ENCODE results near the gene KCNMB4. TPM values are rescaled to one million over a fixed set of nuclear protein-coding genes. Genes with fewer than 3 reads are reported as not detected.

KCNMB4 gene
- total RNA-seq, 1 experiment from 2014 or later = 4.1 TPM

DNA sequence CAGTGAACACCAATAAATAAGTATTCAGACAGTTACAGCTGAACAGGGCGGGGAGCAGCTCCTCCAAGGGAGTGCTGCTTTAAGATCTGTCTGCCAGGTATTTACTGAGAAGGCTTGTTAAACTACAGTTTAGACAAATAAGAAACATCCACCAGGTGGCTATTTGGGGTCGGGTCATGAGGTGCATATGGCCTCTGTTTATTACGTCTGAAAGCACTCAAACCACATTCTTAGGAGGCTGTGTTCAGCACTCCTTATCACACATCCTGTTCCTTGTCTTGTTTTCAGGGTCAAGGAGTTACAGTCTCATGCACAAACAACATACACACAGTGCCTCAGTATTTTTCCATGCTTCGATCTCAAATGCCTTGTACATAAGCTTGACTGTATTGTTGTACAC is 78.8 kb downstream of the KCNMB4 start:
- Histone ChIP-seq H3K9me3 (replicated peaks) (peaks cover 4% of the 10 kb centered on the region; the same call in 1 of the 2 replicates), H3K27ac (no peak overlapping the region), H3K4me3 (no peak overlapping the region), H3K36me3 (no peaks in the 10 kb centered on the region), H3K27me3 (no peaks in the 10 kb centered on the region), H3K4me1 (no peaks in the 10 kb centered on the region; the same call in 1 of the 2 replicates)
- DNase-seq = no peak

- Histone ChIP-seq H3K4me1 (no peaks in the 10 kb centered on the region; the same call in 1 of the 2 replicates), H3K27me3 (no peaks in the 10 kb centered on the region), H3K9me3 (replicated peaks) (peaks cover 6% of the 10 kb centered on the region; the same call in 1 of the 2 replicates), H3K4me3 (no peak overlapping the region), H3K36me3 (no peaks in the 10 kb centered on the region), H3K27ac (no peak overlapping the region)
- peak; percentile 40 to 42 for DNase-seq
These were observed 82.3 kb downstream of the KCNMB4 start for GRCh38 chr12:70448371-70448770.

GRCh38 chr12:70449074-70449752 is 83.1 kb downstream of the KCNMB4 start:
- Histone ChIP-seq H3K4me1 (no peaks in the 10 kb centered on the region; the same call in 1 of the 2 replicates), H3K9me3 (replicated peaks) (peaks cover 6% of the 10 kb centered on the region; the same call in 1 of the 2 replicates), H3K36me3 (no peaks in the 10 kb centered on the region), H3K27ac (no peak overlapping the region), H3K27me3 (no peaks in the 10 kb centered on the region), H3K4me3 (no peak overlapping the region)
- no peak for DNase-seq

DNA sequence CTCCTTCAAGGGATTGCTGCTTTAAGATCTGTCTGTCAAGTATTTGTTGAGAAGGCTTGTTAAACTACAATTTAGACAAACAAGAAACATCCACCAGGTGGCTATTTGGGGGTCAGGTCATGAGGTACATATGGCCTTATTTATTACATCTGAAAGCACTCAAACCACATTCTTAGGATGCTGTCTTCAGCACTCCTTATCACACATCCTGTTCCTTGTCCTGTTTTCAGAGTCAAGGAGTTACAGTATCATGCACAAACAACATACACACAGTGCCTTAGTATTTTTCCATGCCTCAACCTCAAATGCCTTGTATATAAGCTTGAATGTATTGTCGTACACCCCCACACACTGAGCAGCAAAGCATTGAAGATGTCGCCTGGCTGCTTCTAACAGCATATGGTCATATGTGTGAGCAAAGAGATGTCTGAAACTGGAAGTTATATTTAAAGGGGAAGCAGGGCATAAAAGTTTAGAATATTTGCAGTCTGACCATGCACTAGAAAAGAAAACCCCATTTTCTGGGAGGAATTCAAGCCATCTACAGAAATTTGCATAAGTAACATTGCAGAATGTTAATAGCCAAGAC is 83.8 kb downstream of the KCNMB4 start:
- peaks cover 6% of the 10 kb centered on the region; the same call in 1 of the 2 replicates for H3K9me3 ChIP-seq (replicated peaks)
- H3K36me3 ChIP-seq = no peaks in the 10 kb centered on the region
- H3K27ac ChIP-seq = no peak overlapping the region
- H3K27me3 ChIP-seq = no peaks in the 10 kb centered on the region
- no peak overlapping the region for H3K4me3 ChIP-seq
- H3K4me1 ChIP-seq = no peaks in the 10 kb centered on the region; the same call in 1 of the 2 replicates
- DNase-seq = no peak

GRCh38 chr12:70451528-70451927 is 85.4 kb downstream of the KCNMB4 start:
- no peak for DNase-seq
- Histone ChIP-seq H3K36me3 (no peaks in the 10 kb centered on the region), H3K27me3 (no peaks in the 10 kb centered on the region), H3K9me3 (replicated peaks) (peaks cover 6% of the 10 kb centered on the region; the same call in 1 of the 2 replicates), H3K4me1 (no peaks in the 10 kb centered on the region; the same call in 1 of the 2 replicates), H3K4me3 (no peak overlapping the region), H3K27ac (no peak overlapping the region)

GRCh38 chr12:70456953-70457352 is 90.9 kb downstream of the KCNMB4 start:
- no peak for DNase-seq
- Histone ChIP-seq H3K9me3 (replicated peaks) (no peaks in the 10 kb centered on the region), H3K4me1 (no peaks in the 10 kb centered on the region), H3K4me3 (no peak overlapping the region), H3K27me3 (no peaks in the 10 kb centered on the region), H3K27ac (no peak overlapping the region), H3K36me3 (no peaks in the 10 kb centered on the region)

- H3K27ac ChIP-seq = no peak overlapping the region
- H3K36me3 ChIP-seq = no peaks in the 10 kb centered on the region
- no peaks in the 10 kb centered on the region for H3K4me1 ChIP-seq
- no peaks in the 10 kb centered on the region for H3K9me3 ChIP-seq (replicated peaks)
- no peak overlapping the region for H3K4me3 ChIP-seq
- DNase-seq = no peak
- H3K27me3 ChIP-seq = no peaks in the 10 kb centered on the region
These were observed 93.7 kb downstream of the KCNMB4 start for GRCh38 chr12:70459786-70460185.

DNA sequence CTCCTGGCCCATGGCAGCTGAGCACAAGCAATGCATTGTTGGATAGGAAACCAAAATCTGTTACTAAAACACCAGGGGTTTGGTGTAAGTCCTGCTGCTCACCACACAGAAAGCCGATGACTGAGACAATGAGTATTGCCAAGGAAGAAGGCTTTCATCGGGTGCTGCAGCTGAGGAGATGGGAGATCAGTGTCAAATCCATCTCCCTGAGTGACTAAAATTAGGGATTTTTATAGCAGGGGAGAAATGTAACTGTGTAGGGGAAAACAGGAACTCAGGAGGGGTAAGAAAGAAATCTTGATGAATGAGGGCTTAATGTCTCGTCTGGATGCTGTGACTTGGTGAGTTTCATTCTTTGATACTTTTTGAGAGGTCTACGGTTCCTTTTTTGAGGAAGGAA is 97.9 kb downstream of the KCNMB4 start:
- no peak for DNase-seq

DNA sequence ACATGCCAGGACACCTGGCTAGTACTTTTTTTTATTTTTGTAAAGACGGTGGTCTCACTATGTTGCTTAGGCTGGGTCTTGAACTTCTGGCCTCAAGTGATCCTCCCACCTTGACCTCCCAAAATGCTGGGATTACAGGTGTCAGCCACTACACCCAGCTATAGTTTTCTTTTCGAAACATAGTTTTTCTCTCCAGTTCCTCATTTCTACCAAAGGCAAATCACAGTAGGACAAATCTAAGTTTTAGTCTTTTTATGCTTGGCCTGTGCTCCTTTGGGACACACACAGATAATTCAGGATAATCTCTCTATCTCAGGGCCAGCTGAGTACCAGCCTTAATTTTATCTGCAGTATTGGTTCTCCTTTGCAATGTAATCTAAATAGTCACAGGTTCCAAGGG is 100.7 kb downstream of the KCNMB4 start:
- no peaks in the 10 kb centered on the region for H3K4me1 ChIP-seq
- no peak for DNase-seq
- H3K4me3 ChIP-seq = no peak overlapping the region
- no peaks in the 10 kb centered on the region for H3K36me3 ChIP-seq
- H3K27me3 ChIP-seq = no peaks in the 10 kb centered on the region
- H3K9me3 ChIP-seq (replicated peaks) = no peaks in the 10 kb centered on the region
- H3K27ac ChIP-seq = no peak overlapping the region

More for the DNA sequence above, 97.9 kb downstream of the KCNMB4 start:
- no peaks in the 10 kb centered on the region for H3K36me3 ChIP-seq
- no peaks in the 10 kb centered on the region for H3K9me3 ChIP-seq (replicated peaks)
- no peaks in the 10 kb centered on the region for H3K27me3 ChIP-seq
- H3K4me1 ChIP-seq = no peaks in the 10 kb centered on the region
- no peak overlapping the region for H3K4me3 ChIP-seq
- no peak overlapping the region for H3K27ac ChIP-seq

GRCh38 chr12:70467476-70467875 is 101.4 kb downstream of the KCNMB4 start:
- no peak for DNase-seq
- no peaks in the 10 kb centered on the region for H3K36me3 ChIP-seq
- peak overlapping the region; percentile 60 for H3K4me3 ChIP-seq
- H3K4me1 ChIP-seq = no peaks in the 10 kb centered on the region
- no peaks in the 10 kb centered on the region for H3K9me3 ChIP-seq (replicated peaks)
- no peak overlapping the region for H3K27ac ChIP-seq
- no peaks in the 10 kb centered on the region for H3K27me3 ChIP-seq

- DNase-seq = peak; percentile 55 to 57
- Histone ChIP-seq H3K27me3 (no peaks in the 10 kb centered on the region), H3K36me3 (no peaks in the 10 kb centered on the region), H3K4me3 (peak overlapping the region; percentile 60), H3K9me3 (replicated peaks) (no peaks in the 10 kb centered on the region), H3K27ac (peak overlapping the region; percentile 53), H3K4me1 (no peaks in the 10 kb centered on the region)
These were observed 102.0 kb downstream of the KCNMB4 start for GRCh38 chr12:70467918-70468733.

DNA sequence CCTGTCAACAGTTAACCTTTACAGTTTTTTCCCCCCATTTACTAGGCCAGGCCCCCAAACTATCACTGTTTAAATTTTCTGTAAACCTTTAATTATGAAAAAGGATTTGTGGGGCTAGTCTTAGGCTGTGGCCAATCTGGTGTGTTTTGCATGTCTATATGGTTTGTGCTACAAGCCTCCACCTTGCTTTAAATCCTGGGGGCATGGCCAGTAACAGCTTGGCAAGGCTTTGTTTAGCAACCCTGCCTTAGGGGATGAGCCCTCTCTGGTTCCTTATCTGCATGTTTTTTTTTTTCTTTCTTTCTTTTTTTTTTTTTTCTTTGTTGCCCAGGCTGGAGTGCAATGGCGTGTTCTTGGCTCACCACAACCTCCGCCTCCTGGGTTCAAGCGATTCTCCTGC is 102.7 kb downstream of the KCNMB4 start:
- Histone ChIP-seq H3K9me3 (replicated peaks) (no peaks in the 10 kb centered on the region), H3K36me3 (no peaks in the 10 kb centered on the region), H3K27me3 (no peaks in the 10 kb centered on the region), H3K4me3 (peak overlapping the region; percentile 60), H3K27ac (no peak overlapping the region; the same call in 1 of the 2 replicates), H3K4me1 (no peaks in the 10 kb centered on the region)
- DNase-seq = no peak

DNA sequence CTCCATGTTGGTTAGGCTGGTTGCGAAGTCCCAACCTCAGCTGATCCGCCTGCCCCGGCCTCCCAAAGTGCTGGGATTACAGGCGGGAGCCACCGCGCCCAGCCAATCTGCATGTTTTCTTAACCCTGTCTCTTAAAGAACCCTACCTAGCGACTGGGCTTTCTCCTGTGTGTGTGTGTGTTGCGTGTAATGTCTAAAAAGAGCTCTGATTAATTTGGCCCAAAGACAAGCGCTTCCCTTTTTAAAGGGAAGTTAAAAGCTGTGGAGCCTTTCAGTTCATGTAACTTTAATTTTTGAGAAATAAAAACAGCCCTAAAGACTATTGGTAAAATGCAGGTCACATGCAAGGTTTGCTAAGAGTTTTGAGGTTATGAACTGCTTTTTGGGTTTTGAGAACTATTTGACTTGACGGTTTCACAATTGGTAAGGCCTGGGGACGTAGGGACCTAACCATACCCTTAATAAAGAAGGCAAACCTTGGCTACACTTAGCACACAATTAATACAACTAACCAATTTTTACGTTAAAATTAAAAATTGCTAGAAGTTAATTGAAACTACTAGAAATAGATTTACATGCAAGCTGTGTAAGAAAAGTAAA is 103.2 kb downstream of the KCNMB4 start:
- Histone ChIP-seq H3K4me1 (no peaks in the 10 kb centered on the region), H3K27me3 (no peaks in the 10 kb centered on the region), H3K27ac (no peak overlapping the region), H3K9me3 (replicated peaks) (no peaks in the 10 kb centered on the region), H3K36me3 (no peaks in the 10 kb centered on the region), H3K4me3 (no peak overlapping the region)
- DNase-seq = no peak

DNA sequence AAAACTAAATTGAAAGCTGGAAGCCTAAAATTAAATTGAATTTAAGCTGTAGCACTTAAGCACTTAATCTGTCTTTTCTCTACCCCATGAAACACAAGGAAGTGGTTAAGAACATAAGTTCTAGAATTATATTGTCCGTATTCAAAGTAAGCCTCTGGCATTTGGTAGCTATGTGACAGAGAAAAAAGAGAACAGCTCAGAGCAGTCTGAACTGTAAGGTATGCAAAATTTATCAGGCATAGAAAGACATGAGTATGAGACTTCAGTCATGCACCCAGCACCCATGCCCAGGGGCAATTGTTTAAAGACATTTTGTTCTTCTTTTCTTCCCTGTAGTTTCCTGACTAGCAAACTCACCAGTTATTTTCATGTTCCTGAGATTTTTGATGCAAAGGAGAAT is 116.7 kb downstream of the KCNMB4 start:
- no peak for DNase-seq
- Histone ChIP-seq H3K27ac (no peak overlapping the region), H3K27me3 (no peaks in the 10 kb centered on the region), H3K4me3 (no peak overlapping the region), H3K9me3 (replicated peaks) (no peaks in the 10 kb centered on the region), H3K36me3 (no peaks in the 10 kb centered on the region), H3K4me1 (no peaks in the 10 kb centered on the region)
